NCI-H524 treated with DMSO at 0.1 percent for 48 hours (cell line): ENCODE data around the gene VWA8.

Experiments
- DNase-seq: peaks from one replicate; lab custom pipeline; 2025; lab: John Stamatoyannopoulos, UW

The VWA8 gene

GRCh38 chr13:41960637-41961465 is at the start of gene VWA8:
TSS of gene VWA8 (minus strand) at chr13:41961109. CDS start at chr13:41961015, 94 bp downstream.
- DNase-seq: no peak

- no peak for DNase-seq
Measured at GRCh38 chr13:42009057-42009456, 48.1 kb upstream of the VWA8 start.

- no peak for DNase-seq
Measured at GRCh38 chr13:42007844-42008243, 46.9 kb upstream of the VWA8 start.

- no peak for DNase-seq
Measured at GRCh38 chr13:42002066-42002465, 41.2 kb upstream of the VWA8 start.

- DNase-seq: no peak
Measured at GRCh38 chr13:42001580-42001979, 40.7 kb upstream of the VWA8 start.

- DNase-seq: no peak
Measured at GRCh38 chr13:42000846-42001245, 39.9 kb upstream of the VWA8 start.

- DNase-seq: no peak
Measured at GRCh38 chr13:41997396-41997795, 36.5 kb upstream of the VWA8 start.

- no peak for DNase-seq
Measured at GRCh38 chr13:41995946-41996345, 35.0 kb upstream of the VWA8 start.

- DNase-seq: no peak
Measured at GRCh38 chr13:41995336-41995735, 34.4 kb upstream of the VWA8 start.

GRCh38 chr13:41994696-41995095 is 33.8 kb upstream of the VWA8 start:
- DNase-seq: no peak

- no peak for DNase-seq
Measured at GRCh38 chr13:41991936-41992335, 31.0 kb upstream of the VWA8 start.

- DNase-seq: no peak
Measured at GRCh38 chr13:41988244-41988643, 27.3 kb upstream of the VWA8 start.

GRCh38 chr13:41985788-41986508 is 25.0 kb upstream of the VWA8 start:
- DNase-seq: no peak

GRCh38 chr13:41981951-41982715 is 21.2 kb upstream of the VWA8 start:
- DNase-seq: no peak

GRCh38 chr13:41978007-41978406 is 17.1 kb upstream of the VWA8 start:
- no peak for DNase-seq

GRCh38 chr13:41976476-41976875 is 15.6 kb upstream of the VWA8 start:
- no peak for DNase-seq

GRCh38 chr13:41974262-41974900 is 13.5 kb upstream of the VWA8 start:
- DNase-seq: no peak

- no peak for DNase-seq
Measured at GRCh38 chr13:41973247-41973741, 12.4 kb upstream of the VWA8 start.

GRCh38 chr13:41971848-41972247 is 10.9 kb upstream of the VWA8 start:
- no peak for DNase-seq

GRCh38 chr13:41970918-41971317 is 10.0 kb upstream of the VWA8 start:
- no peak for DNase-seq

GRCh38 chr13:41970022-41970421 is 9.1 kb upstream of the VWA8 start:
- DNase-seq: no peak

- DNase-seq: no peak
Measured at GRCh38 chr13:41969072-41969471, 8.2 kb upstream of the VWA8 start.
